GM10266 (cell line): ENCODE measurements around the gene IL36B.

Experiments
- DNase-seq: peaks from one replicate; pipeline ENCODE4 v3.0.0; 2012; ENCODE audit errors: extremely low spot score
- CTCF ChIP-seq: IDR thresholded peaks from 2 replicates; pipeline ENCODE4 v1.5.1; 2012; ENCODE audit warnings: mild to moderate bottlenecking, low read depth; ENCODE audit not compliant: control insufficient read depth, insufficient read depth; ENCODE audit errors: missing control alignments

IL36B gene

GRCh38 chr2:113010088-113010487 is 42.6 kb downstream of the IL36B start:
- DNase-seq: no peak
- TF ChIP-seq CTCF: no peak

- DNase-seq: no peak
These were observed 43.0 kb downstream of the IL36B start for GRCh38 chr2:113009622-113010021.

GRCh38 chr2:113007250-113007649 is 45.4 kb downstream of the IL36B start:
- TF ChIP-seq CTCF: no peak
- DNase-seq: no peak

More at GRCh38 chr2:113009622-113010021, 43.0 kb downstream of the IL36B start:
- TF ChIP-seq CTCF: no peak

- TF ChIP-seq CTCF: no peak
- no peak for DNase-seq
These were observed 47.6 kb downstream of the IL36B start, which contains the start of gene IL36A for GRCh38 chr2:113005030-113005509. Gene IL36A (plus strand): TSS chr2:113005459. CDS start chr2:113005872, 413 bp downstream.

GRCh38 chr2:113002677-113003076 is 50.0 kb downstream of the IL36B start:
- no peak for TF ChIP-seq CTCF
- DNase-seq: no peak

- DNase-seq: no peak
These were observed 52.2 kb downstream of the IL36B start for GRCh38 chr2:113000436-113000835.

More at GRCh38 chr2:113000436-113000835, 52.2 kb downstream of the IL36B start:
- TF ChIP-seq CTCF: no peak
